Stimulated activated naive CD4-positive, alpha-beta T cell (primary cell): Measurements from ENCODE around the gene SGIP1.

Experiments used
- DNase-seq, 6 experiments: peaks; one replicate each; lab custom pipeline; 2025; lab: John Stamatoyannopoulos, UW

Gene SGIP1

DNA sequence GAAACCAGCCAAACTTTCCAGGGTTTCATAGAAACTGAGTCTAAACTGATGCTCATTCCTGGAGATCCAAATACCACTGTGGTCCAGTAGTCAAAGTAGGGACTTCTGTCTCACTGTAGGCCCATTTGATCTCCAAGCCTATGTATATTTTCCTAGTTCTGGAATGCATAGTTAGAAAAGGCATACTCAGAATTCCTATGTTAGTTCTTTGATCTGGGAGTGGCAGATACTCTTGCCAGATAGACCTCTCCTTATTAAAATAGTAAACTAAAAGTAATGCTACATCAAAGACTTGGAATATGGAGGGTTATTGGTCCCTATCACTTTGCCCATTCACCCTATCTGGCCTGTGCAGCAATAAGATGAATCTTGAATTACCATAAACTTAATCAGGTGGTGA is 10.4 kb upstream of the SGIP1 start:
- no peak for DNase-seq

DNA sequence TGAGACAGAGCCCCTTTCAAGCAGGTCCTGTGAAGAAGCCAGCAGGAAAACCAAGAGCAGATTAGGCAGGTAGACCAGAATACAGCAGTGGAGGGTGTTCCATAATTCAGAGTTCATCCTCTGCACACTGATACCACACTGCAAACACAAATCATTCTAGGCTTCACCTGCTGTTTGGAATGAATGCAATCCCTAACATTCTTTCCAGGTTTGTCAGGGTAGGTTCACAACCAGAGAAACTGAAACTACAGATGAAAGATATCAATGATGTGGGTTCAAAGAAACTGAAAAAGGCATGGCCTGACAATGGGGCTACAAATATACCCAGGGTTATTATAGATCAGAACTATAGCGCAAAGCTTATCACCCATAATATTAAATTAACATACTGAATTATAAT is 8.9 kb upstream of the SGIP1 start:
- no peak for DNase-seq

DNA sequence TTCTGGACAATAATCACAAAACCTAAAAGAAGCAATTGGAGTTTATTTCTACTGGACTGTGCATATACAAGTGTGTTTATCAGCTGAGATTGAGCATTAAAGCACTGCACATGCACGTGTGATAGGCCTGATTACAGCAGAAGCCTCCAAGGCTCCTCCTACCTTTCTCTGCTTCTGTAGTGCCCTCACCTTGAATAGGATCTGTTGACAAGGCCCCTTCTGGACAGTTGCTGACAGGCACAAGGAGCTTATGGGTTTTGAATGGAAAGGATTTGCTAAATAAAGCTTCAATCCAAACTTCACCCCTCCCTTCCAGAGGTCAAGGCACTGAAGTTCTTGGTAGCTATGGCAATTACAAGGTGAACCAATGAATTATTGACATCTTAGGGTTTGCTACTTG is 7.9 kb upstream of the SGIP1 start:
- DNase-seq, result no peak

DNA sequence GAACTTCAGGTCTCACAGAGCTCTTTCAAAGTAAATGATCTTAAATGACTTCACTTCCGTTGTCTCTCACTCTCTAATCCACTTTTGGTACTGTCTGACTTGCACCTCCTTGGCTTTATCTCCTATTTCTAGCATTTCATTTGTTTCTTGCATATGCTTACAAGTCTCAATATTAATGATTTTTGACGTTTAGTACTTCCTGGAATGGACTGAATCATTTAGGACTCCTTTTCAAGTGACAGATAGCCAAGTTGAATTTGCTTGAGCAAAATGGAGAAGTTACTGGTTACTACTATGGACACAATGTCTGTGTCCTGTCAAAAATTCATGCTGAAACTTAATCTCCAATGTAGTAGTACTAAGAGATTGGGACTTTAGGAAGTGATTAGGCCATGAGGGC is 7.0 kb upstream of the SGIP1 start:
- DNase-seq, result no peak

DNA sequence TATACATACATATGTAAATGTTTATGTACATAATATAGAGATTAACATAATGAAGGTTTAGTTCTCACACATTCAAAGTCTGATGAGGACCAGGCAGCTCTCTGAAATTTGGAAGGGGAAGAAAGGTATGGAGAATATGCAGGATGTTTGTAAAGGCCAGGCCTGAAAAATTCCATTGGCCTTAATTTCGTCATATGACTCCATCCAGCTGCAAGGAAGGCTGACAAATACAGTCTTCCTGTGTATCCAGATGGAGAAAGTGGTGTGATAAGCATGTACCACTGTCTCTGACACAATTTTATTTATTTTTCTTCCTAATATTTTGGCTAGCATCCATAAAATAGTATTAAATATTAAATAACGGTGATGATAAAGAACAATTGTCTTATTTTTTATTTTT is 6.3 kb upstream of the SGIP1 start:
- no peak for DNase-seq

GRCh38 chr1:66528580-66528979 is 5.4 kb upstream of the SGIP1 start:
- no peak for DNase-seq

- no peak for DNase-seq
Measured at GRCh38 chr1:66532214-66532613, 1.7 kb upstream of the SGIP1 start.

DNA sequence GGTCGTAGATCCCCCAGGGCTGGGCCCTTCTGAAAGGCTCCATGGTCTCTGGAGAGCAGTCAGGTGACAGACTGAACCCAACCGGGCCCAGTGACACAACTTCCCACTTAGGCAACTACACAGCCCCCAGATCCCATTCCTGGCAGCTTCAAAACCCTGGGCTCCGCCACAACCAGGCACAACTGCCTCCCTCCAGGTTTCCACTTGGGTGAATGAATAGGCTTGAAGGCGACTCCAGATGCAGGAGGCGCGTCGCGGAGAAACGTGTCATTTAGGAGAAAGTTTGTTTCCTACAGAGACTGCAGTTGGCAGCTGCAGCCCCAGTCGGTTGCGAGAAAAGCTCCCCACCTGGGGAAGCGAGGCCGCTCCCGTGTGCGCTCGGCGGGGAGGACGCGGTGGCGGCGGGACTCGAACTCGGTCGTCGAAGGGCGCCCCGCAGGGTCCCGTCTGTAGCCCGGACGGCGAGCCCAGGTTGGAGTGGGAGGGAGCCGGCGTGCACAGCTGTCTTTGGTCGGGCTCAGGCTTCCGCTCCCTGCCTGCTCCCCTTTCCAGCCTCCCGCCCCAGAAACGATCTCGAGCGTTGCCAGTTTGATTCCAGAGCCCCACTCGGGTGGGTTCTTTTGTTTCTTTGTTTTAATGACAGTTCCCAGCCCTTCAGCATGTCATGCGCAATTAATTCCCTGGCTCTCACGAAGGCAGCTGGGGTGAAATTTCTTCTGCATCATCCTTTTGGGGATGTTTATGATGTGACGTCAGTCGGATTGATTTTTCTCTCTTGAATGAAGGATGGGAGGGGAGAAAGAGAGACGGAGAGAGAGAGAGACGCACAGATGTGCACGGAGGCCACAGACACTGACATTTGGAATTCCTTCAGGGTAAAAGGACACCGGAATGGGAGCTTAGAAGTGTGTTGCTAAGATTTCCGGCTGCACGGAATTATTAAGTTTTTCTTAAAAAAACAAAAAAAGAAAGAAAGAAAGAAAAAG is 862 bp upstream of the SGIP1 start:
- peak in 4 of 6 experiments; percentile 2 to 32 (median 8) for DNase-seq

DNA sequence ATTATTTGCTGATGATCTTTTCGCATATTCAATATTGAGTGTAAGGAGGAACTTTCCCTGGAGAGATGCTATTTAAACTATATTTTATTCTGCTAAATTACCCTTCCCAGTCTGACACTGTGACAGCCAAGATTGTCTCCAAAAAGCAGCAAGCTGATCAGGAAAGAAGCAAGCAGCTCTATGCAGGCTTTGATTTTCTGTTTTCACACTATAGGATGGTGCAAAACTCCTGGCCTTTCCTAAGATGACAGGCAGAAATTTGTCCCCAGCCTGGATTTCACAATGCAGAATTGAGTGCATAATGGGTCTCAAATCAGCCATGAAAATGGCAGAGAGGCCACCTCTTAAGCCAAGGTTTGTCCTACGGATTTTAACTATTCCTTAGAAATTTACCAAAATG is 1.1 kb downstream of the SGIP1 start:
- no peak for DNase-seq

GRCh38 chr1:66535853-66536252 is 1.9 kb downstream of the SGIP1 start:
- no peak for DNase-seq

DNA sequence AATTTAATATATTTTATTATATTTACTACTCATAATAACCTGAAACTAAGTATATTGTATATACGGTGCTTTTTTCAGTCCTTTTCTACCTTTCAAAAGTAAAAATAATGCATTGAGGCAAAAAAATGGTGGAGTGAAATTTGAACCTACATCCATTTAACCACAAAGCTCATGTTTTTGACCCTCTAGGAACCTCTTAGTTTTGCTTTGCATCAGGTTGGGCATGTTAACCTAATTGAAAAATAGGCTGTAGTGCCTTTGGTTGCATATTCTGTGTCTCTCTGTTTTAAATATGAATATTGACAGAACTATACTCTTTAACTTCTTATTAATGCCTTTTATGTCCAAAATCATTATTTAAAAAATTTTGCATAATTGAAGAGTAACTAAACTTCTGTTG is 3.8 kb downstream of the SGIP1 start:
- DNase-seq, result no peak

GRCh38 chr1:66539491-66539890 is 5.5 kb downstream of the SGIP1 start:
- no peak for DNase-seq

GRCh38 chr1:66540434-66541032 is 6.6 kb downstream of the SGIP1 start:
- no peak for DNase-seq

- DNase-seq, result no peak
Measured at GRCh38 chr1:66542314-66542713, 8.4 kb downstream of the SGIP1 start.

GRCh38 chr1:66542811-66543767 is 9.1 kb downstream of the SGIP1 start:
- no peak for DNase-seq

GRCh38 chr1:66546047-66546810 is 12.3 kb downstream of the SGIP1 start:
- DNase-seq, result no peak

DNA sequence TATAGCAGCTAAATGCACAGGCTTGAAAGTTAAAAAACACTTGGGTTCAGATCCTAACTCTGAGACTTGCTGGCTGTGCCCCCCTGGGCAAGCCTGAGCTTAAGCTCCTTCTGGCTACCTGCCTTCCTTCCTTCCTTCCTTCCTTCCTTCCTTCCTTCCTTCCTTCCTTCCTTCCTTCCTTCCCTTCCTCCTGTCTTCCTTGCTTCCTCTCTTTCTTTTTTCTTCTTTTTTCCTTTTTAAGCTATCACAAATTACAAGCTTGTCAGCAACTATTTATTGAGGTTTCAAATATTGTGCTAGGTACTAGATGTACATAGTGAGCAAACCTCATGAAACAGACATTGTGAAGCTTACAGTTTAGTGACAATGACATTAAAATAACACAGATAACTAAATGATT is 15.1 kb downstream of the SGIP1 start:
- DNase-seq, result no peak

DNA sequence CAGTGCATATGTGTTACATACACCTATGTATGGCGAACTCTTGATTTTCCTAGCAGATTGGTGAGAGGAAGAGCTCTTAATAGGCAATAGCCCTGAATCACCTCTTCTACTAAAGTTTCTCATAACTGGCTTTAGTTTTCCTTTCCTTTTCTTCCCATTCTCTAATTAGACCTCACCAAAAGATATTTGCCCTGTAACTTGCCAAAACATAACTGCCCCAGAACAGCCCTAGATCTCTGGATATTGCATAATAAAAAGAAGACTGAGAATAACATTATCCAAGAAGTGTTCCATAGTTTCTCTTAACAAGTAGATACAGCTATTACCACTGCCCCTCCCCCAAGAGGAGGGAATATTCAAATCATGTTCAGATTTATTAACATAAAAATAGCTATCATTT is 16.3 kb downstream of the SGIP1 start:
- DNase-seq, result no peak

DNA sequence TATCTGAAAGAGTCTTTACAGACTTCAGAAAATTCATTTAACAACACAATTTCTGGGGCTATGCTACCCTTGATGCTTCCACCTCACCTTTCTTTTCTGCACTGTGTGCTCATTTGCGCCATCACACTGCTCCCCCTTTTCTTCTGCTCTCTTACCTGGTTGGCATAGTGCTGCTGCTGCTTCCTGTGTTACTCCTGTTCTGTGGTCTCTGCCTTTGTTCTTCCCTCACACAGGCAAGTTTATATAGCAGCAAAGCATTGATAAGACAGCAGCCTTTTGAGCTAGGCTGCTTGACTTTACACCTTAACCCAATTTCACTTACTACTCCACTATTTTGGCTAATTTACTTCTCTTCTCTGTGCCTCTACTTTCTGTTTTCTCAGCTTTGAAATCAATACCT is 18.3 kb downstream of the SGIP1 start:
- no peak for DNase-seq

DNA sequence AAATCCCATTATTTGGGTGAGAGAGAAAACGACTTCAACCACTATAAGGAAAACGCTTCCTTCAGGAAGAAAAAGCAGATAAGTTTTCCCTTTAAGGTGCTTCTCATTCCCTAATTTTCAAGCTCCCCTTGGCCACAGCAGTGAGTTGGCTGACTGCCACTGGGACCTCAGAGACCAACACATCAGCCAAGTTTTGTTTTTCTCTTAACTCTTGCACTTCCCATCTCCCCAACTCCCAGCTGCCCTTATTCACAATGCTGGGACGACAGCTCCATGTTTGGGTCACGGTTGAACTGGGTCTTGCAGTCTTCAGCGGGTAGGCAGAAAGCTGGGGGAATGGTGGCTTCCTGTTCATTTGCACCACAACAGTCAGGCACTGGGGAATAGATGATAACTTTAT is 18.9 kb downstream of the SGIP1 start:
- DNase-seq, result no peak

GRCh38 chr1:66553846-66554245 is 19.9 kb downstream of the SGIP1 start:
- no peak for DNase-seq

- DNase-seq, result no peak
Measured at GRCh38 chr1:66556161-66556611, 22.2 kb downstream of the SGIP1 start.
